Stimulated activated CD8-positive, alpha-beta memory T cell treated with anti-CD3 and anti-CD28 coated beads, Interleukin-4, amount 100 ng/mL, for 48 hours (primary cell): Measurements from ENCODE around the gene WSB1.

Source experiments
- DNase-seq: peaks from one replicate; pipeline ENCODE4 v3.0.0-alpha.2; 2020

The WSB1 gene

GRCh38 chr17:27362909-27363308, 69.0 kb downstream of the WSB1 start:
- DNase-seq, result no peak

DNA sequence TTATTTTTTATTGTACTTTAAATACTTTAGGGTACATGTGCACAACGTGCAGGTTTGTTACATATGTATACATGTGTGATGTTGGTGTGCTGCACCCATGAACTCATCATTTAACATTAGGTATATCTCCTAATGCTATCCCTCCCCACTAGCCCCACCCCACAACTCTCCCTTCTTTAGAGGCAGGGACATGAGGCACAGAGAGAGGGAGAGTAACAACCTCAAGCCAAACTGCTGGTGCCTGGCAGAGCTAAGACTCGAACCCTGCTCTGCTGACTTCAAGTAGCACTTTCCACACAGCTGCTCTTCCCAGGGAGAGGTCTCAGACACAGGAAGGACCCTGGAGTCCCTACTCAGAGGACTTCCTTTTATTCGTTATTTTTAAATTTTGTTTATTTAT, 69.4 kb downstream of the WSB1 start:
- no peak for DNase-seq
